GM13976 (cell line): ENCODE data around the gene NSUN6.

Experiments used
- DNase-seq: peaks from one replicate; pipeline ENCODE4 v3.0.0; 2012; ENCODE audit warnings: low spot score
- in situ Hi-C: fragments of 300-500 bp; cut with MboI; formaldehyde crosslinking; loops from one replicate; pipeline ENCODE4 v1.12.0; 2022; ENCODE audit warnings: low sequenced_read_pairs, mixed read lengths, inconsistent platforms; ENCODE audit not compliant: unreplicated experiment
- TF ChIP-seq, protein P1 (sequence below): IDR thresholded peaks from 2 replicates; pipeline ENCODE4 v1.5.1; 2012; ENCODE audit warnings: borderline replicate concordance, mild to moderate bottlenecking; ENCODE audit not compliant: insufficient read depth; ENCODE audit errors: extremely low read depth, missing control alignments, control extremely low read depth

Gene NSUN6

DNA sequence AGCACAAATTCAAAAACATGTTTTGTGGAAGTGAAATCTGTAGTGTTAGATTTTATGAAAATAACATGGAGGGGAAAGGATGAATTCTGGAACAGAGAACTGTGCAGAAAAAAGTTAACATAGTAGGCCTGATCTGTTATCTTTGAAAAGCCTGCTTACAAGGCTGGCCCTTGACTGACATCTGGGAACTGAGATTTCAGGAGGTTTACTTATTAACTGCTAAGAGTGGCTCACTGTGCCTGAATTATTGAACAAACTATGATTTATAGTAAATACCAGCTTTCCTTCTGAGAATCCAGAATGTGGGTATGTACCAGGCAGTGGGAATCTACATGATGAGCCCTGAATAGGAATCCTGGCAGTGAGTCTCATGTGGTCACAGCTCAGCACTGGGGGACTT lies 30.5 kb downstream of the NSUN6 start:
- no peak for DNase-seq
- in situ Hi-C loops: no loop called here
- TF ChIP-seq, protein P1, sequence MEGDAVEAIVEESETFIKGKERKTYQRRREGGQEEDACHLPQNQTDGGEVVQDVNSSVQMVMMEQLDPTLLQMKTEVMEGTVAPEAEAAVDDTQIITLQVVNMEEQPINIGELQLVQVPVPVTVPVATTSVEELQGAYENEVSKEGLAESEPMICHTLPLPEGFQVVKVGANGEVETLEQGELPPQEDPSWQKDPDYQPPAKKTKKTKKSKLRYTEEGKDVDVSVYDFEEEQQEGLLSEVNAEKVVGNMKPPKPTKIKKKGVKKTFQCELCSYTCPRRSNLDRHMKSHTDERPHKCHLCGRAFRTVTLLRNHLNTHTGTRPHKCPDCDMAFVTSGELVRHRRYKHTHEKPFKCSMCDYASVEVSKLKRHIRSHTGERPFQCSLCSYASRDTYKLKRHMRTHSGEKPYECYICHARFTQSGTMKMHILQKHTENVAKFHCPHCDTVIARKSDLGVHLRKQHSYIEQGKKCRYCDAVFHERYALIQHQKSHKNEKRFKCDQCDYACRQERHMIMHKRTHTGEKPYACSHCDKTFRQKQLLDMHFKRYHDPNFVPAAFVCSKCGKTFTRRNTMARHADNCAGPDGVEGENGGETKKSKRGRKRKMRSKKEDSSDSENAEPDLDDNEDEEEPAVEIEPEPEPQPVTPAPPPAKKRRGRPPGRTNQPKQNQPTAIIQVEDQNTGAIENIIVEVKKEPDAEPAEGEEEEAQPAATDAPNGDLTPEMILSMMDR: no peak

DNA sequence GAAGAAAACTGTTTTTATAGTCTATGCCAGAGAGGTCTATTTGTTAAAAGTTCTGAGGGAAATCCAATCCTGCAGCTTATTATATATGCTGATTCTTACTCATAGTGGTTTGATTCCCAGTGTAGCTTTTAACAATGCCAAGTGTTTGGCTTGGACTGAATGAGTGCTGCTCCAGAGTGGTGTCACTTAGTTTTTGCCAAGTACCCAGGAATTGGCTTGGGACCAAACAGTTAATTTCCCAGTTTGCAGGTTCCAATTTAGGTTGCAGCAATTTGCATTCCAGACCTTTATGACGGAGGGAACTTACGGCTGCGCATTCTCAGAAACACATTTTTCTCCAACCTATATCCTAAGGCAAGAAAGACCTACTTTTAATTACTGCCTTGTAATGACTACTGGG lies 32.4 kb downstream of the NSUN6 start:
- DNase-seq: no peak
- in situ Hi-C loops: no loop called here
- TF ChIP-seq, protein P1: no peak

DNA sequence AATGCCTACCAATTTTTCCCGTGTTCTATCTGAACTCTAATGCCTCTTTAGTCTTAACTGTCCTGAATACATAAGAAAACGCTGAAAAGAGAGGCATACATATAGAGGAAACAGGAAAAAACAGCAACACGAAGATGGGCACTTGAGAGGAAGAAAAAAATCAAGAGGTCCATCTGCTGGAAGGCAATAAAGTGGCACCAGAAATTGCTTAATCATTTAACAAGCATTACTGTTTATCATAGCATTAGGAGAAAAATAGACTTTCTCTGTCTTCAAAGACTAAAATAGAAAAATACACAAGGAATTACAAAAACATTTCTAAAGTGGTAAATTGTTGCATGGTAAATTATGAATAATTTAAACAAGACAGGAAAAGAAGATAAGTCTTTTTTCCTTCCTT lies 35.0 kb downstream of the NSUN6 start:
- DNase-seq: no peak
- in situ Hi-C loops: no loop called here
- TF ChIP-seq, protein P1: no peak

DNA sequence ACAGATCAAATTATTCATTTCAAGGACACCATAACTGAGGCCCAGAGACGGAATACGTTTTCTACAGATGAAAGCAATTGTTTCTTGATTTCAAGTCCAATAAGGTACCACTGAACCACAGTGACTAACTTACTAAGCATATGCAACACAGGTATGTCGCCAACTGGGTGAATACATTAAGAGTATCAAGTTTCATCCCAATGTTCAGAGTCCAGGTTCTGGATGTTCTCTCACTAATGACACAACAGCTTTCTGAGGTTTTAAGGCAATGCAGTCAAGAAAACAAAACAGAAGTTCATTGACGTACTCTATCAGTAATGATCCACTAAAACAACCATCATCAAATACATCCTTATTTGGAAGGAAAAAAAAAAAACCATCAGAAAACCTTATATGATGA lies 35.8 kb downstream of the NSUN6 start:
- DNase-seq: no peak
- TF ChIP-seq, protein P1: no peak
- in situ Hi-C loops: no loop called here

GRCh38 chr10:18611168-18611567 lies 40.2 kb downstream of the NSUN6 start:
- no peak for DNase-seq
- in situ Hi-C loops: no loop called here
- TF ChIP-seq, protein P1: no peak

- no peak for DNase-seq
- TF ChIP-seq, protein P1: no peak
- in situ Hi-C loops: no loop called here
Observed at GRCh38 chr10:18610517-18610916, 40.9 kb downstream of the NSUN6 start.

DNA sequence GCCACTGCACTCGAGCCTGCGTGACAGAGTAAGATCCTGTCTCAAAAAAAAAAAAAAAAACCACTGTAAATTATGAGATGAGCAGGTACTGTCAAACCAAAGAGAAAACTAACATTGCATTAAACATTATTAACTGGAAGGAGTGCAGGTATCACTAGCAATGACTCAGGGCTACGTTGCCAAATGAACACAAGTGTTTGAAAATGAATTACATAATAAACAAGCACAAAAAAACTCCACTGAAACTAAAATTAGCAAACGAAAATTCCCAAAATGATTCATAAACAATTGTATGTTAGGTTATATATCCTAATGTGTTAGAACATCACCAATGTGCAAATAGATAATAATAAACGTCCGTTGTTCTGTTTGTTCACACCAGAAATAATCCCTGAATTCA lies 42.8 kb downstream of the NSUN6 start:
- in situ Hi-C loops: no loop called here
- no peak for DNase-seq
- TF ChIP-seq, protein P1: no peak
